Esophagus muscularis mucosa (tissue), 4 donors: ENCODE data around the gene EEF1AKMT3.

Experiments used
- EP300 ChIP-seq: sonication (generic); formaldehyde crosslinking; IDR thresholded peaks from one replicate; pipeline ENCODE4 v1.6.1; 2017; ENCODE audit warnings: antibody characterized with exemption
- POLR2A ChIP-seq: fragments of 450-650 bp; IDR thresholded peaks from one replicate; pipeline ENCODE4 v1.6.1; 2017; ENCODE audit warnings: antibody characterized with exemption, moderate library complexity, mild to moderate bottlenecking, low read depth
- POLR2AphosphoS5 ChIP-seq, 2 donors: sonication (generic); formaldehyde crosslinking; IDR thresholded peaks; one replicate each; pipeline ENCODE4 v1.6.1; 2017; ENCODE audit warnings: antibody characterized with exemption in 2 of 2
- TF ChIP-seq, protein P1 (sequence below), 3 experiments: fragments of 200-600 bp in 2 of 3; fragments of 450-650 bp in 1 of 3; sonication (generic) in 2 of 3; IDR thresholded peaks; one replicate each; pipeline ENCODE4 v1.5.1; 2017 to 2019; ENCODE audit warnings: antibody characterized with exemption in 3 of 3, mild to moderate bottlenecking in 2 of 3, moderate library complexity in 1 of 3

DNA sequence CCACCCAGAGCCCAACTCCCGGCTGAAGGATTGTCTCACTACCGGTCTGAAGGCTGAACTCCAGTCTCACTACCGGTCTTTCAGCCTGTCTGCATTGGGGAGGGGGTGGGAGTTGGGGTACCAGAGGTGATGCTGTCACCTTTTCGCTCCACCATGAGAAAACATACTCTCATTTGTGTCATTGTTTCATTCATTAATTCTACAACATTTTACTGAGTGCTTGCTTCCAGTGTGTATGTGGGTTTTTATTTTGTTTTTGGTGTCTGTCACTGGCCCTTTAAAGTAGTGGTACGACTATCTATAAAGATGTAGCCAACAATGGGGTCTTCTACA, 19.8 kb upstream of the EEF1AKMT3 start:
- TF ChIP-seq POLR2AphosphoS5 (IDR thresholded peaks at IDR 0.05) (no peak), POLR2A (no peak), EP300 (no peak)
- TF ChIP-seq, protein P1, sequence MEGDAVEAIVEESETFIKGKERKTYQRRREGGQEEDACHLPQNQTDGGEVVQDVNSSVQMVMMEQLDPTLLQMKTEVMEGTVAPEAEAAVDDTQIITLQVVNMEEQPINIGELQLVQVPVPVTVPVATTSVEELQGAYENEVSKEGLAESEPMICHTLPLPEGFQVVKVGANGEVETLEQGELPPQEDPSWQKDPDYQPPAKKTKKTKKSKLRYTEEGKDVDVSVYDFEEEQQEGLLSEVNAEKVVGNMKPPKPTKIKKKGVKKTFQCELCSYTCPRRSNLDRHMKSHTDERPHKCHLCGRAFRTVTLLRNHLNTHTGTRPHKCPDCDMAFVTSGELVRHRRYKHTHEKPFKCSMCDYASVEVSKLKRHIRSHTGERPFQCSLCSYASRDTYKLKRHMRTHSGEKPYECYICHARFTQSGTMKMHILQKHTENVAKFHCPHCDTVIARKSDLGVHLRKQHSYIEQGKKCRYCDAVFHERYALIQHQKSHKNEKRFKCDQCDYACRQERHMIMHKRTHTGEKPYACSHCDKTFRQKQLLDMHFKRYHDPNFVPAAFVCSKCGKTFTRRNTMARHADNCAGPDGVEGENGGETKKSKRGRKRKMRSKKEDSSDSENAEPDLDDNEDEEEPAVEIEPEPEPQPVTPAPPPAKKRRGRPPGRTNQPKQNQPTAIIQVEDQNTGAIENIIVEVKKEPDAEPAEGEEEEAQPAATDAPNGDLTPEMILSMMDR (IDR thresholded peaks at IDR 0.05): no peak
